Mucosa of rectum (tissue), 2 donors: Measurements from ENCODE around the gene ATP10A.

Source experiments
- H3K27ac ChIP-seq, 2 donors: one replicate each; pipeline ENCODE4 v1.7.0; 2013; ENCODE audit warnings: inconsistent platforms in 2 of 2, low read depth in 2 of 2, low read length in 2 of 2
- H3K27me3 ChIP-seq, 2 donors: one replicate each; pipeline ENCODE4 v1.7.0; 2013; ENCODE audit warnings: low read length in 2 of 2; ENCODE audit not compliant: control insufficient read depth in 2 of 2, insufficient read depth in 2 of 2
- H3K36me3 ChIP-seq, 2 donors: one replicate each; pipeline ENCODE4 v1.7.0; 2013; ENCODE audit warnings: low read length in 2 of 2; ENCODE audit not compliant: control insufficient read depth in 2 of 2, insufficient read depth in 2 of 2
- H3K4me1 ChIP-seq, 2 donors: one replicate each; pipeline ENCODE4 v1.7.0; 2013; ENCODE audit warnings: low read length in 2 of 2, mild to moderate bottlenecking in 1 of 2; ENCODE audit not compliant: control insufficient read depth in 2 of 2, insufficient read depth in 2 of 2
- H3K4me3 ChIP-seq, 2 donors: one replicate each; pipeline ENCODE4 v1.7.0; 2013; ENCODE audit warnings: low read length in 2 of 2
- H3K9ac ChIP-seq, 2 donors: one replicate each; pipeline ENCODE4 v1.7.0; 2013; ENCODE audit warnings: low read length in 2 of 2, low read depth in 1 of 2, mild to moderate bottlenecking in 1 of 2
- H3K9me3 ChIP-seq, 2 donors: one replicate each; pipeline ENCODE4 v1.7.0; 2013; ENCODE audit warnings: low read length in 2 of 2; ENCODE audit not compliant: control insufficient read depth in 2 of 2
- donor health status: healthy.
- donor health status: Normal muscosa, but diverticular disease.

Gene ATP10A

GRCh38 chr15:25677719-25678499 lies 185.2 kb downstream of the ATP10A start:
- Histone ChIP-seq H3K27ac (no peak overlapping the region), H3K27me3 (no peaks in the 10 kb centered on the region), H3K4me1 (no peaks in the 10 kb centered on the region), H3K36me3 (peaks cover 0 to 2% of the 10 kb centered on the region in 2 donors), H3K4me3 (no peak overlapping the region), H3K9ac (no peak overlapping the region), H3K9me3 (peaks cover 0 to 3% of the 10 kb centered on the region in 2 donors)

GRCh38 chr15:25676070-25676469 lies 187.1 kb downstream of the ATP10A start:
- Histone ChIP-seq H3K27me3 (no peaks in the 10 kb centered on the region), H3K4me1 (no peaks in the 10 kb centered on the region), H3K4me3 (no peak overlapping the region)

GRCh38 chr15:25675396-25675795 lies 187.7 kb downstream of the ATP10A start:
- Histone ChIP-seq H3K27me3 (no peaks in the 10 kb centered on the region), H3K4me3 (no peak overlapping the region), H3K36me3 (peaks cover 0 to 2% of the 10 kb centered on the region in 2 donors), H3K4me1 (no peaks in the 10 kb centered on the region), H3K9ac (no peak overlapping the region), H3K27ac (no peak overlapping the region), H3K9me3 (no peaks in the 10 kb centered on the region)

More at GRCh38 chr15:25676070-25676469, 187.1 kb downstream of the ATP10A start:
- Histone ChIP-seq H3K9ac (no peak overlapping the region), H3K9me3 (peaks cover 0 to 1% of the 10 kb centered on the region in 2 donors), H3K36me3 (peaks cover 0 to 2% of the 10 kb centered on the region in 2 donors), H3K27ac (no peak overlapping the region)

DNA sequence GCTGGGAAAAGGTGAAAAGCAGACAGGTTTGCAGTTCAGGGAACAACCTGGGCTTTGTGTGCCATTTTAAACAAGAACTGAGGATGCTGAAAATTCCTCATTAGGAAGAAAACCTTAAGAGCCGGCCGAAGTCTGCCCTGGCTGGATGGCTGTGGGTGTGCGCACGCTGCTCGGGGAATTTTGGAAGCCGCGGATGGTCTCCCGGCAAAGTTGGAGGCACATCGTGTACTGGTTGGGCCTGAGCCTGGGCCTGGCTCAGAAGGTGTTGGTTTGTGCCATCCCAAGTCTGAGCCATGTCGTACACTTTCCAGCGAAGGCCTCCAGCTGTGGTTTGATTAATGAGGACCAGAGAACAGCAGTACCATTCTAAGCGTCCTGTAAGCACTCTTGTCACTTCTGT lies 188.2 kb downstream of the ATP10A start:
- Histone ChIP-seq H3K36me3 (peaks cover 0 to 2% of the 10 kb centered on the region in 2 donors), H3K4me3 (no peak overlapping the region), H3K27me3 (no peaks in the 10 kb centered on the region), H3K9me3 (no peaks in the 10 kb centered on the region), H3K4me1 (no peaks in the 10 kb centered on the region), H3K27ac (no peak overlapping the region), H3K9ac (no peak overlapping the region)

DNA sequence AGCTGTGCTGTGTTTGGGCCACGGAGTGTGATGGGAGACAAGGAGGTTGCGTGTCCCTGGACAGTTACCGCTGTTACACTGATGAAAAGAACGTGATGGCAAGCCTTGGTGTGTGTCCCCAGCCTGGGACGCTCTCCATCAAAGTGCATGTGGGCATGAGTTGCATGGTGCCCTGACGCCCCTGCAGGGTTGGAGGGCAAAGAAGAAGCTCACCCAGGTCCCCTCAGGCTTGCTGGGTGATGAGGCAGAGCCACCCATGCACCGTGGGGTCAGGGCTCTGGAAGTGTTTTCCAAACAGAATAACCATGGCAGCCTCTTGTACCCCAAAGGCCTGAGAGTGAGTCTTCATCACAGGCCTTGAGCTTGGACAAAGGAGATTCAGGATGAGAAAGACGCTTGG lies 189.2 kb downstream of the ATP10A start:
- Histone ChIP-seq H3K27me3 (no peaks in the 10 kb centered on the region), H3K27ac (no peak overlapping the region), H3K9ac (no peak overlapping the region)

GRCh38 chr15:25673351-25673750 lies 189.8 kb downstream of the ATP10A start:
- Histone ChIP-seq H3K4me3 (no peak overlapping the region), H3K36me3 (no peaks in the 10 kb centered on the region), H3K4me1 (no peaks in the 10 kb centered on the region), H3K27me3 (no peaks in the 10 kb centered on the region), H3K9ac (no peak overlapping the region), H3K27ac (no peak overlapping the region), H3K9me3 (no peaks in the 10 kb centered on the region)

More for the DNA sequence above, 189.2 kb downstream of the ATP10A start:
- Histone ChIP-seq H3K4me3 (no peak overlapping the region), H3K4me1 (no peaks in the 10 kb centered on the region), H3K36me3 (no peaks in the 10 kb centered on the region), H3K9me3 (no peaks in the 10 kb centered on the region)

- no peak overlapping the region for H3K4me3 ChIP-seq
- no peak overlapping the region for H3K9ac ChIP-seq
- H3K27me3 ChIP-seq, result no peaks in the 10 kb centered on the region
- no peak overlapping the region for H3K27ac ChIP-seq
- H3K9me3 ChIP-seq, result no peaks in the 10 kb centered on the region
- H3K4me1 ChIP-seq, result no peaks in the 10 kb centered on the region
- H3K36me3 ChIP-seq, result no peaks in the 10 kb centered on the region
Measured at GRCh38 chr15:25671132-25671531, 192.0 kb downstream of the ATP10A start.

DNA sequence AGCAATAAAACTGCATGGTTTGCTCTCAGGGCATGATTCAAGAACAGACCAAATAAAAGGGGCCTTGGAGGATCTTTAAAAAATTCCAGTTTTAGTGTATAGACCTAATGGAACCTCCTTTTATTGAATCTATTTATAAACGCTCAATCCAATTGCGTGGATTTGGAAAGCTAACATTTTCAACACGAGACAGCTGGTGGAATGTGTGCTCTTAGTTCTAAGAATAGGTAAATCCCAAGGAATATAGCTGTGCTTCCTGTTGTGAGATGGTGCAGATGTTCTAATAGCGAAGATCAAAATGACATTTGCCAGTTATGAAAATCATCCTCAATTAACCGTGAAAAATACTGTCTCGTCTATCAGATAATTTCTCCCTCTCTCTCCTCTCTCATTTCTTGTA lies 192.5 kb downstream of the ATP10A start:
- Histone ChIP-seq H3K4me3 (no peak overlapping the region), H3K9me3 (no peaks in the 10 kb centered on the region), H3K9ac (no peak overlapping the region), H3K36me3 (no peaks in the 10 kb centered on the region), H3K4me1 (no peaks in the 10 kb centered on the region), H3K27me3 (no peaks in the 10 kb centered on the region), H3K27ac (no peak overlapping the region)

- Histone ChIP-seq H3K9me3 (no peaks in the 10 kb centered on the region), H3K27ac (no peak overlapping the region), H3K27me3 (no peaks in the 10 kb centered on the region), H3K4me3 (no peak overlapping the region), H3K4me1 (no peaks in the 10 kb centered on the region), H3K36me3 (no peaks in the 10 kb centered on the region), H3K9ac (no peak overlapping the region)
Measured at GRCh38 chr15:25670025-25670554, 193.0 kb downstream of the ATP10A start.

- Histone ChIP-seq H3K27me3 (no peaks in the 10 kb centered on the region), H3K36me3 (no peaks in the 10 kb centered on the region), H3K4me3 (no peak overlapping the region), H3K27ac (no peak overlapping the region), H3K4me1 (no peaks in the 10 kb centered on the region), H3K9me3 (no peaks in the 10 kb centered on the region), H3K9ac (no peak overlapping the region)
Measured at GRCh38 chr15:25668901-25669300, 194.2 kb downstream of the ATP10A start.
